WERI-Rb-1 (cell line): ENCODE measurements around the gene ZMYND8.

Source experiments
- DNase-seq: peaks from one replicate; pipeline ENCODE4 v3.0.0-alpha.2; 2020
- H3K27ac ChIP-seq: fragments of 250-450 bp; sonication (Bioruptor Pico); 2 replicates; pipeline ENCODE4 v1.5.1; 2020; ENCODE audit warnings: mild to moderate bottlenecking, moderate library complexity
- H3K27me3 ChIP-seq: fragments of 250-450 bp; sonication (Bioruptor Pico); 2 replicates; pipeline ENCODE4 v1.5.1; 2021; ENCODE audit warnings: mild to moderate bottlenecking, low read depth, moderate library complexity; ENCODE audit not compliant: insufficient read depth, severe bottlenecking
- H3K36me3 ChIP-seq: fragments of 250-450 bp; sonication (Bioruptor Pico); 2 replicates; pipeline ENCODE4 v1.5.1; 2020; ENCODE audit warnings: mild to moderate bottlenecking, moderate library complexity
- H3K4me3 ChIP-seq: 2 replicates; pipeline ENCODE4 v1.5.1; 2011; ENCODE audit warnings: low read depth, mild to moderate bottlenecking, control low read depth, low read length
- H3K9me3 ChIP-seq: fragments of 250-450 bp; sonication (Bioruptor Pico); 2 replicates; pipeline ENCODE4 v1.5.1; 2021; ENCODE audit warnings: mild to moderate bottlenecking, moderate library complexity; ENCODE audit not compliant: severe bottlenecking
- TF ChIP-seq, protein P1 (sequence below): IDR thresholded peaks from 2 replicates; pipeline ENCODE4 v1.5.1; 2011; ENCODE audit warnings: low read depth, mild to moderate bottlenecking, control low read depth, inconsistent platforms, low read length

The ZMYND8 gene

DNA sequence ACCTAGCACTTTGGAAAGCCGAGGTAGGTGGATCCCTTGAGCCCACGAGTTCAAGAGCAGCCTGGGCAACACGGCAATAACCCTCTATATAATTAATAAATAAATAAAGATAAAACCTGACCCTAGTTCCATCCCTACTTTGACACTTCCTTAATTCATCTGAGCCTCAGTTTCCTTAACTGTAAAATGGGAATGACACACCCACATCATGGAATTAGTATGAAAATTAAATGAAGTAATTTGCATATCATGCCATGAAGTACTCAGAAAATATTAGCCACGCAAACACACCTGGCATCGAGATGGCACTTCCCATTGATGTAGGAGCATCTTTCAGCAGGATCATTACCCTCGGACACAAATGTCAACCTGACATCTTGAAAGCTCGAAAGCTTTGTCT, 19.1 kb downstream of the ZMYND8 start:
- H3K9me3 ChIP-seq, result no peaks in the 10 kb centered on the region
- no peak overlapping the region for H3K27ac ChIP-seq
- peaks cover 35% of the 10 kb centered on the region for H3K36me3 ChIP-seq
- H3K27me3 ChIP-seq, result no peaks in the 10 kb centered on the region
- H3K4me3 ChIP-seq, result no peak overlapping the region
- TF ChIP-seq, protein P1, sequence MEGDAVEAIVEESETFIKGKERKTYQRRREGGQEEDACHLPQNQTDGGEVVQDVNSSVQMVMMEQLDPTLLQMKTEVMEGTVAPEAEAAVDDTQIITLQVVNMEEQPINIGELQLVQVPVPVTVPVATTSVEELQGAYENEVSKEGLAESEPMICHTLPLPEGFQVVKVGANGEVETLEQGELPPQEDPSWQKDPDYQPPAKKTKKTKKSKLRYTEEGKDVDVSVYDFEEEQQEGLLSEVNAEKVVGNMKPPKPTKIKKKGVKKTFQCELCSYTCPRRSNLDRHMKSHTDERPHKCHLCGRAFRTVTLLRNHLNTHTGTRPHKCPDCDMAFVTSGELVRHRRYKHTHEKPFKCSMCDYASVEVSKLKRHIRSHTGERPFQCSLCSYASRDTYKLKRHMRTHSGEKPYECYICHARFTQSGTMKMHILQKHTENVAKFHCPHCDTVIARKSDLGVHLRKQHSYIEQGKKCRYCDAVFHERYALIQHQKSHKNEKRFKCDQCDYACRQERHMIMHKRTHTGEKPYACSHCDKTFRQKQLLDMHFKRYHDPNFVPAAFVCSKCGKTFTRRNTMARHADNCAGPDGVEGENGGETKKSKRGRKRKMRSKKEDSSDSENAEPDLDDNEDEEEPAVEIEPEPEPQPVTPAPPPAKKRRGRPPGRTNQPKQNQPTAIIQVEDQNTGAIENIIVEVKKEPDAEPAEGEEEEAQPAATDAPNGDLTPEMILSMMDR, result no peak
- DNase-seq, result no peak

DNA sequence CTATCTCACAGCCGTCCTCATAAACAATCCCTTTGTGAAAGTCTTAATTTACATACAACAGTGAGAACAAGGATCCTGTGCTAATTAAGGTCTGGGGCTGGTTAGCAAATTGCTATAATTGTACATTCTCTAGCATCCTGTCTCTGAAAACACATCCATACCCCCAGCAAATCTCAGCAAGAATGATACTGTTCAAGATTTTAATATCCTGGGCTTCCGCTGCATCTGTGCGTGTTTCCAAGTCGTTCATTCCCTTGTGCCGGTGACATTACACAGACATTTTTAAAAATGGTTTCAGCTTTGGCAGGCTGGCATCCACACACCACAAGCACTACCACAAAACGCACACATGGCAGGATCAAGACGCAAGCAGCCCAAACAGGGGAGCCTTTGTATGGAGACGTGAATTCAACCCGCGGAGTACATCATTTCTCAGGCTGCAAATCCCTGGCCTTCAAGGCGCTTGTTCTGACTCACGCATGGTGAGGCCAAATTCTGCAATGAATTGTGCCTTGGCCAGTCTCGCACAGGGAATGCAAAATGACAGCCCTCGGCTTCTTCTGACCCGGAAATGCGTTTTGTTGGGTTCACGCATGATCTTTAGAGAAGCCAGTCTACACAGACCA, 20.3 kb downstream of the ZMYND8 start:
- Histone ChIP-seq H3K4me3 (no peak overlapping the region), H3K27ac (no peak overlapping the region), H3K36me3 (peaks cover 44% of the 10 kb centered on the region), H3K27me3 (no peaks in the 10 kb centered on the region), H3K9me3 (no peaks in the 10 kb centered on the region)
- TF ChIP-seq, protein P1, result no peak
- DNase-seq, result no peak

DNA sequence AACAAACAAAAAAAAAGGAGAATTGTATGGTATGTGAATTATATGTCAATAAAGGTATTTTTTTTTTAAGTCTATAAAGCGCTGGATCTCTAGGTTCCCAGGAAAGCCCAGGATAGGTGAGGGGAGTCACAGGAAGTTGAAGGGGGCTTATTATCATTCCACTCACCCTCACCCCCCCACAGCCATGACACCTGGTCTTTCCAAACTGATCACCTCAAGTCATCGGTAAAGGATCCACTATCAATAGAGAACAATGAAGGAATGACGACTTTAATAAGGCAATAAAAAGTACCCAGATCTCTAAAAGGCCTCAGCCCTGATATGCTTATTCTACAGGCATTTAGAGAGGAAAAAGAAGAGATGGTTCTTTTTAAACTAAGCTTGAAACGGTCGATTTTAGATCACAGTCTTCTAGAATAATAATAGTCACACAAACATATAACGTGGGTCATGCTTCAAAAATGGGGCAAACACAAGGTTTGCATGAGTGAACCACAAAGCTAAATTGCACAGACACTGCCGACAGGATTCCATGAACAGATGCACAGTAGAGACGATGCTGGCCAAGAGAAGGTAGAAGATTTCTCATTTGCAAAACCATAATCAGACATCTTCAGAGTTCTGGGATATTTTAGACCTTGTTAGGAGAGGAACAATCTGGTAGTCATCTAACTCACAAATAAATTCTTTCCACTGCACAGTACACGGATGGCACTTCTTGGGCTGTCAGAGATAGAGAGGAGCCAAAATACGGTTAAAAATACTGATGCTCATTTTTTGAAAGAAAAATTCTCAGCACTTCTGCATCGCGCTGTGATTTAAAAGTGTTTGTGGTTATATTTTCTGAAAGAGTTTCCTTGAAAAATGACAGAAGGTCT, 21.0 kb downstream of the ZMYND8 start:
- no peak for DNase-seq
- Histone ChIP-seq H3K27me3 (no peaks in the 10 kb centered on the region), H3K27ac (no peak overlapping the region), H3K4me3 (no peak overlapping the region), H3K9me3 (no peaks in the 10 kb centered on the region), H3K36me3 (peaks cover 44% of the 10 kb centered on the region)
- TF ChIP-seq, protein P1, result no peak

DNA sequence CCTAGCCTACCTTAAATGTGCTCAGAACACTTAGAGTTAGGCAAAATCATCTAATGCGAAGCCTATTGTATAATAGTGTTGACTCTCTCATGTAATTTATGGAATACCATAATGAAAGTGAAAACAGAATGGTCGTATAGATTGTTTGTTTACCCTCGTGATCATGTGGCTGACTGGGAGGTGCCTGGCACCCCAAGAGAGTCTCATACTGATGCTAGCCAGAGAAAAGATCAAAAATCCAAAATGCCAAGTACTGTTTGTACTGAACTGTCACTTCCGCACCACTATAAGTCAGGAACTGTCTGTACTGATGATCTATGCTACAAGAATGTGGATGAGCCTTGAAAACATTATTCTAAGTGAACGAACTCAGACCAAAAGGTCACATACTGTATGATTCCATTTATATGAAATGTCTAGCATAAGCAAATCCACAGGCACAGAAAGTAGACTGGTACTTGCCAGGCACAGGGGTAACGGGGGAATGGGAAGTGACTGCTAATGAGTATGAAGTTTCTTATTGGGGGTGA, 22.4 kb downstream of the ZMYND8 start:
- H3K27me3 ChIP-seq, result no peaks in the 10 kb centered on the region
- H3K27ac ChIP-seq, result no peak overlapping the region
- no peak overlapping the region for H3K4me3 ChIP-seq
- no peak for DNase-seq
- TF ChIP-seq, protein P1, result no peak
- H3K9me3 ChIP-seq, result no peaks in the 10 kb centered on the region
- H3K36me3 ChIP-seq, result peaks cover 34% of the 10 kb centered on the region

DNA sequence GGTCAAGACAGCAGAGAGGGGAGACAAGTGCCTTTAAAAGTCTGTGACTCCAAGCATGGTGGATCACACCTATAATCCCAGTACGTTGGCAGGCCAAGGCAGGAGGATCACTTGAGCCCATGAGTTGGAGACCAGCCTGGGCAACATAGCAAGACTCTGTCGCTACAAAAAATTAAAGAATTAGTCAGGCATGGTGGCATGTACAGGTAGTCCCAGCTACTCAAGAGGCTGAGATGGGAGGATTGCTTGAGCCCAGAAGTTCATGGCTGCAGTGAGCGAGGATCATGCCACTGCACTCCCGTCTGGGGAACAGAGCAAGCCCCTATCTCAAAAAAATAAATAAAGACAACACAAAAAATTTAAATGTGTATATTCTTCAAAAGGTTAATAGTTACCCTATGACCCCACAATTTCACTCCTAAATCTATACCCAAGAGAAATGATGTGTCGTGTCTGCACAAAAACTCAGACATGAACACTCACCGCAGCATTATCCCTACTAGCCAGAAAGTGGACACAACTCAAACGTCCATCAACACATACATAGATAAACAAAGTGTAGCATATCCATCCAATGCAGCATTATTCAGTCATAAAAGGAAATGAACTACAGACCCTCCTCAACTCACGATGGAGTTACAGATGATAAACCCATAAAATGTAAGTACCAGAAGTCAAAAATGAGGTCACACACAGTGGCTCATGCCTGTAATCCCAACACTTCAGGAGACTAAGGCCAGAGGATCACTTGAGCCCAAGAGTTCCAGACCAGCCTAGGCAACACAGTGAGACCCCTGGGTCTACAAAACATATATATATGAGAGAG, 23.9 kb downstream of the ZMYND8 start:
- no peak overlapping the region for H3K27ac ChIP-seq
- H3K27me3 ChIP-seq, result no peaks in the 10 kb centered on the region
- H3K4me3 ChIP-seq, result no peak overlapping the region
- peaks cover 38% of the 10 kb centered on the region for H3K36me3 ChIP-seq
- DNase-seq, result no peak
- TF ChIP-seq, protein P1, result no peak
- no peaks in the 10 kb centered on the region for H3K9me3 ChIP-seq
